Neutrophil (primary cell): ENCODE results near the gene DMXL2.

Experiments used
- H3K27ac ChIP-seq: fragments of 200-600 bp; sonication (generic); 2 replicates; pipeline ENCODE4 v1.5.1; 2016; ENCODE audit warnings: mild to moderate bottlenecking, moderate library complexity
- H3K27me3 ChIP-seq: fragments of 200-600 bp; sonication (generic); 2 replicates; pipeline ENCODE4 v1.6.0; 2016; ENCODE audit warnings: mild to moderate bottlenecking
- H3K36me3 ChIP-seq: fragments of 200-600 bp; sonication (generic); 2 replicates; pipeline ENCODE4 v1.5.1; 2017
- H3K4me1 ChIP-seq, 2 experiments: fragments of 200-600 bp in 1 of 2; sonication (generic) in 1 of 2; 1 replicate in 1 of 2; 2 replicates in 1 of 2; pipeline versions ENCODE4 v1.5.1 to v1.6.1; 2013 to 2016; ENCODE audit warnings: low read depth in 1 of 2, low read length in 1 of 2, mild to moderate bottlenecking in 1 of 2, moderate library complexity in 1 of 2; ENCODE audit not compliant: control insufficient read depth in 1 of 2, insufficient read depth in 1 of 2
- H3K4me3 ChIP-seq, 2 experiments: fragments of 200-600 bp in 1 of 2; sonication (generic) in 1 of 2; 1 replicate in 1 of 2; 2 replicates in 1 of 2; pipeline ENCODE4 v1.5.1; 2013 to 2016; ENCODE audit warnings: low read depth in 1 of 2, low read length in 1 of 2, mild to moderate bottlenecking in 1 of 2, moderate library complexity in 1 of 2
- H3K9me3 ChIP-seq: fragments of 200-600 bp; sonication (generic); 2 replicates; pipeline ENCODE4 v1.5.1; 2016
- CTCF ChIP-seq: fragments of 200-600 bp; sonication (generic); IDR thresholded peaks from 2 replicates; pipeline ENCODE4 v1.5.1; 2016; ENCODE audit warnings: antibody characterized with exemption

The DMXL2 gene

DNA sequence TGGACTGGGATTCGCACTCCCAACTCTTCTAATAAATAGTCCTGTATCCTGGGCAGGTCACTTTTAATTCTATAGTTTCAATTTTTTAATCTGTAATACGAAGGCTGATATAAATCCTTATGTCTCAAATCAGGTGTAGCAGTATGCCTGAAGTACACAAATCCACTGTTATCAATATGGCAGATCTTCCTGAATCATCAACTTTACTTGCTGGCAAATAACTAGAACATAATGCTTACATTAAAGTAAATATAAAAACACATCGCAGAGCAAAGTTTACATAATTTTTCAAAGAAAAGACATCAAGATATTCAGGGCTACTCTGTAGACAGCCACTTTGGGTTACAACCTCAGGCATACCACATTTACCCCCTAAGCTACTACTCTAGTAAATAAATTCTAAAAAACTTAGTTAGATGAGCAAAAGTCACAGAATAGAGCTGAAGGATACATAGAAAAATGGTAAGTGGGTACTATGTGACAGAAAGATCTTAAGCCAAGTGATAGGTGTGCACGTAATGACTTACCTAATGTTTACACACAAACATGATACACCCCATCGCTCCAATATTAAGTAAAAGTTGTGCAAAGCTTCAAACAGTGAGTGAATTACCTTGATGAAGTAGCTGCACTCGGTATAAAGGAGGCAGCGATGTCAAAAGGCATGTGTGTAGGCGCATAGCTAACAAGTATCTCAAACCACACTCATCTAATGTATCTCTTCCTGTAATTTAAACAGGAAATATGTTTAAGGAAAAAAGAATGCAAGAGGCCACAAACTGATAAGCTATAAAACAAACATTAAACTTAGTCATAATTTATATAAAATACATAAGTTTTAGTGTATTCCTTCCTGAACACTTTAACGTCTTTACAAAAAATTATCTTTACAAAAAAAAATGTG lies 127.9 kb downstream of the DMXL2 start:
- H3K27me3 ChIP-seq, result no peaks in the 10 kb centered on the region
- H3K9me3 ChIP-seq, result no peaks in the 10 kb centered on the region
- peaks cover 52% of the 10 kb centered on the region for H3K36me3 ChIP-seq
- H3K4me1 ChIP-seq, result no peaks in the 10 kb centered on the region
- TF ChIP-seq CTCF, result no peak
- no peak overlapping the region for H3K4me3 ChIP-seq
- H3K27ac ChIP-seq, result no peak overlapping the region

DNA sequence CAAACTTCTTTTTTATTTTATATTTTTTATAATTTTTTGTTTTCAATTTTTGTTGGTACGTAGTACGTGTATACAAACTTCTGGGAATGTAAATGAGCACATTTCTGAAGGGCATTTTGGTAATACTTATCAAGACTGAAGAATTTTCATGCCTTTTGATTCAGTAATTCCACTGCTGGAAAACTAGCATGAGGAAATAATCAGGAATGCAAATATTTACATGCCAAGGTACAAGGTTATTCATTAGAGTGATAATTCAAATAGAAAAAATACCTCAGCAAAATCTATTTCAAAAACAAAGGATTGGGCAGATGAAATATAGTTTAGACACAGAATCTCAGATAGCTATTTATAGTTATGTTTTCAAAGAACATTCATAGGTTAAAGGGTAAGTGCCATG lies 128.7 kb downstream of the DMXL2 start:
- TF ChIP-seq CTCF, result no peak
- Histone ChIP-seq H3K9me3 (no peaks in the 10 kb centered on the region), H3K27me3 (no peaks in the 10 kb centered on the region), H3K4me3 (no peak overlapping the region), H3K27ac (no peak overlapping the region), H3K4me1 (no peaks in the 10 kb centered on the region), H3K36me3 (peaks cover 52% of the 10 kb centered on the region)

- no peak overlapping the region for H3K27ac ChIP-seq
- no peaks in the 10 kb centered on the region for H3K4me1 ChIP-seq
- no peaks in the 10 kb centered on the region for H3K27me3 ChIP-seq
- no peak overlapping the region for H3K4me3 ChIP-seq
- peaks cover 56% of the 10 kb centered on the region for H3K36me3 ChIP-seq
- H3K9me3 ChIP-seq, result no peaks in the 10 kb centered on the region
- TF ChIP-seq CTCF, result no peak
Measured at GRCh38 chr15:51492528-51492927, 130.0 kb downstream of the DMXL2 start.

GRCh38 chr15:51491941-51492340 lies 130.6 kb downstream of the DMXL2 start:
- Histone ChIP-seq H3K27me3 (no peaks in the 10 kb centered on the region), H3K36me3 (peaks cover 62% of the 10 kb centered on the region), H3K27ac (no peak overlapping the region), H3K4me1 (no peaks in the 10 kb centered on the region), H3K4me3 (no peak overlapping the region), H3K9me3 (no peaks in the 10 kb centered on the region)
- TF ChIP-seq CTCF, result no peak

DNA sequence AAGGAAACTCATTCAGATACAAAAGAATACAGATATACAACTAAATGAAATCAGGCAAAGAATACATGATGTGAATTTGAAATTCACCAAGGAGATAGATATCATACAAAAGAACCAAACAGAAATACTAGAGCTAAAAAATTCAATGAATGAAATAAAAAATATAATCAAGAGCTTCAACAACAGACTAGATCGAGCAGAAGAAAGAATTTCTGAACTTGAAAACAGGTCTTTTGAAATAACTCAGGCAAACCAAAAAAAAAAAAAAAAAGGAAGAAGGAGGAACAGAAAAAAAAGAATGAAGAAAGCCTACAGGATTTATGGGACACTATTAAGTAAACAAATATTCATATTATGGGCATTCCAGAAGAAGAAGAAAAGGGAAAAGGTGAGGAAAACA lies 137.8 kb downstream of the DMXL2 start:
- Histone ChIP-seq H3K27me3 (no peaks in the 10 kb centered on the region), H3K4me1 (no peaks in the 10 kb centered on the region), H3K27ac (no peak overlapping the region), H3K4me3 (no peak overlapping the region), H3K9me3 (peaks cover 3% of the 10 kb centered on the region), H3K36me3 (peaks cover 64% of the 10 kb centered on the region)
- TF ChIP-seq CTCF, result no peak
